ENCODE measurements around the gene SLAMF8. TPM values are rescaled to one million over a fixed set of nuclear protein-coding genes. Genes with fewer than 3 reads are reported as not detected.

The SLAMF8 gene
- total RNA-seq, 1 experiment from 2014 or later: not detected

GRCh38 chr1:159879136-159879535, 52.5 kb downstream of the SLAMF8 start:
- no peaks in the 10 kb centered on the region for H3K4me1 Mint-ChIP-seq (ENCODE audit: low read depth, unreplicated experiment)

GRCh38 chr1:159879977-159880376, 53.3 kb downstream of the SLAMF8 start:
- no peaks in the 10 kb centered on the region for H3K36me3 Mint-ChIP-seq (ENCODE audit: insufficient read depth, unreplicated experiment)
- no TSS peak for BruUV-seq (replicated peaks)
- H3K4me3 ChIP-seq (ENCODE audit: low read depth, low read length): no peak overlapping the region
- ChIA-PET POLR2A (no interaction called here), CTCF (no interaction called here)
- no peaks in the 10 kb centered on the region for H3K27me3 ChIP-seq (replicated peaks; ENCODE audit: control insufficient read depth, insufficient read depth, low read length)
- intact Hi-C loops (cut with micrococcal nuclease; ENCODE audit: unreplicated experiment): no loop called here
- H3K9me3 ChIP-seq: no peaks in the 10 kb centered on the region
- no peaks in the 10 kb centered on the region for H3K4me1 Mint-ChIP-seq (ENCODE audit: low read depth, unreplicated experiment)
- no peak overlapping the region for H3K27ac Mint-ChIP-seq (ENCODE audit: unreplicated experiment)
- no peaks in the 10 kb centered on the region for H3K4me1 ChIP-seq
- TF ChIP-seq CTCF (IDR thresholded peaks at IDR 0.05; ENCODE audit: insufficient read depth in 1 of 2, low read depth in 1 of 2, low read length in 1 of 2, severe bottlenecking in 1 of 2, unreplicated experiment in 1 of 2): no peak
- no peaks in the 10 kb centered on the region for H3K9me3 Mint-ChIP-seq (ENCODE audit: unreplicated experiment)
- H3K4me3 Mint-ChIP-seq (ENCODE audit: unreplicated experiment): no peak overlapping the region
- no peaks in the 10 kb centered on the region for H3K27me3 Mint-ChIP-seq (ENCODE audit: insufficient read depth, unreplicated experiment)
- H3K36me3 ChIP-seq (ENCODE audit: control insufficient read depth, insufficient read depth, low read length): no peaks in the 10 kb centered on the region
- DNase-seq: no peak

More at GRCh38 chr1:159879136-159879535, 52.5 kb downstream of the SLAMF8 start:
- H3K36me3 Mint-ChIP-seq (ENCODE audit: insufficient read depth, unreplicated experiment): no peaks in the 10 kb centered on the region
- Histone ChIP-seq H3K4me1 (no peaks in the 10 kb centered on the region), H3K27me3 (replicated peaks; ENCODE audit: control insufficient read depth, insufficient read depth, low read length) (no peaks in the 10 kb centered on the region), H3K4me3 (ENCODE audit: low read depth, low read length) (no peak overlapping the region), H3K36me3 (ENCODE audit: control insufficient read depth, insufficient read depth, low read length) (no peaks in the 10 kb centered on the region), H3K9me3 (no peaks in the 10 kb centered on the region)
- CTCF ChIA-PET: interaction anchor here (0.6 kb wide), 1 partner anchor 67 kb away, joined by 3 read pairs; no protein-coding TSS in a partner anchor
- intact Hi-C loops (cut with micrococcal nuclease; ENCODE audit: unreplicated experiment): no loop called here
- POLR2A ChIA-PET: no interaction called here
- DNase-seq: no peak
- H3K9me3 Mint-ChIP-seq (ENCODE audit: unreplicated experiment): no peaks in the 10 kb centered on the region
- no peak for TF ChIP-seq CTCF (IDR thresholded peaks at IDR 0.05; ENCODE audit: insufficient read depth in 1 of 2, low read depth in 1 of 2, low read length in 1 of 2, severe bottlenecking in 1 of 2, unreplicated experiment in 1 of 2)
- BruUV-seq (replicated peaks): no TSS peak
- no peaks in the 10 kb centered on the region for H3K27me3 Mint-ChIP-seq (ENCODE audit: insufficient read depth, unreplicated experiment)
- H3K4me3 Mint-ChIP-seq (ENCODE audit: unreplicated experiment): no peak overlapping the region
- H3K27ac Mint-ChIP-seq (ENCODE audit: unreplicated experiment): no peak overlapping the region

GRCh38 chr1:159880430-159880829, 53.8 kb downstream of the SLAMF8 start:
- Histone ChIP-seq H3K36me3 (ENCODE audit: control insufficient read depth, insufficient read depth, low read length) (no peaks in the 10 kb centered on the region), H3K27me3 (replicated peaks; ENCODE audit: control insufficient read depth, insufficient read depth, low read length) (no peaks in the 10 kb centered on the region), H3K9me3 (no peaks in the 10 kb centered on the region), H3K4me3 (ENCODE audit: low read depth, low read length) (no peak overlapping the region), H3K4me1 (no peaks in the 10 kb centered on the region)
- Mint-ChIP-seq H3K4me3 (ENCODE audit: unreplicated experiment) (no peak overlapping the region), H3K9me3 (ENCODE audit: unreplicated experiment) (no peaks in the 10 kb centered on the region), H3K4me1 (ENCODE audit: low read depth, unreplicated experiment) (no peaks in the 10 kb centered on the region), H3K27ac (ENCODE audit: unreplicated experiment) (no peak overlapping the region), H3K27me3 (ENCODE audit: insufficient read depth, unreplicated experiment) (no peaks in the 10 kb centered on the region), H3K36me3 (ENCODE audit: insufficient read depth, unreplicated experiment) (no peaks in the 10 kb centered on the region)
- POLR2A ChIA-PET: no interaction called here
- intact Hi-C loops (cut with micrococcal nuclease; ENCODE audit: unreplicated experiment): no loop called here
- no peak for TF ChIP-seq CTCF (IDR thresholded peaks at IDR 0.05; ENCODE audit: insufficient read depth in 1 of 2, low read depth in 1 of 2, low read length in 1 of 2, severe bottlenecking in 1 of 2, unreplicated experiment in 1 of 2)
- CTCF ChIA-PET: no interaction called here
- DNase-seq: no peak
- BruUV-seq (replicated peaks): no TSS peak
